ENCODE results near the gene VILL. TPM values are rescaled to one million over a fixed set of nuclear protein-coding genes. Genes with fewer than 3 reads are reported as not detected.

The VILL gene
- polyA plus RNA-seq, 1 donor from 2014 or later, result not detected

- TF ChIP-seq CTCF (IDR thresholded peaks at IDR 0.05; ENCODE audit: poor library complexity, severe bottlenecking), result no peak
These were observed 46.8 kb upstream of the VILL start (continued) for GRCh38 chr3:37943631-37944314.

GRCh38 chr3:37944391-37944842, 46.2 kb upstream of the VILL start:
- no peak overlapping the region for H3K4me2 ChIP-seq (ENCODE audit: low read length)
- no peaks in the 10 kb centered on the region for H3K9me2 ChIP-seq (ENCODE audit: insufficient read depth, low read length)
- H3K27ac ChIP-seq (ENCODE audit: low read length), result no peak overlapping the region
- H2AFZ ChIP-seq (ENCODE audit: low read depth, low read length), result no peak overlapping the region
- no peak overlapping the region for H3K9ac ChIP-seq (ENCODE audit: low read length)
- H3K9me3 ChIP-seq (ENCODE audit: low read length), result no peaks in the 10 kb centered on the region
- H4K20me1 ChIP-seq (ENCODE audit: insufficient read depth), result no peaks in the 10 kb centered on the region
- no peak for TF ChIP-seq SMC3 (conservative IDR thresholded peaks at IDR 0.05; ENCODE audit: poor library complexity)
- TF ChIP-seq TAF1 (IDR thresholded peaks at IDR 0.05; ENCODE audit: low read depth), result no peak
- TF ChIP-seq EZH2 (IDR thresholded peaks at IDR 0.05; ENCODE audit: borderline replicate concordance, insufficient read depth, low read length, poor library complexity, severe bottlenecking), result no peak
- no peak for TF ChIP-seq MXI1 (conservative IDR thresholded peaks at IDR 0.05; ENCODE audit: poor library complexity, severe bottlenecking)
- TF ChIP-seq RAD21 (conservative IDR thresholded peaks at IDR 0.05), result no peak
- no peaks in the 10 kb centered on the region for H3K36me3 ChIP-seq (ENCODE audit: insufficient read depth, low read length)
- no peaks in the 10 kb centered on the region for H3F3A ChIP-seq (ENCODE audit: insufficient read depth, low read length, poor library complexity, severe bottlenecking)
- no peaks in the 10 kb centered on the region for H3K27me3 ChIP-seq (ENCODE audit: insufficient read depth, low read depth, low read length)
- H3K79me2 ChIP-seq (replicated peaks; ENCODE audit: insufficient read depth, low read length), result no peaks in the 10 kb centered on the region
- H3K4me3 ChIP-seq (ENCODE audit: low read length), result no peak overlapping the region

- Histone ChIP-seq H3K4me2 (ENCODE audit: low read length) (no peak overlapping the region), H4K20me1 (ENCODE audit: insufficient read depth) (no peaks in the 10 kb centered on the region), H3K9me2 (ENCODE audit: insufficient read depth, low read length) (no peaks in the 10 kb centered on the region), H3K27me3 (ENCODE audit: insufficient read depth, low read depth, low read length) (no peaks in the 10 kb centered on the region), H3K79me2 (replicated peaks; ENCODE audit: insufficient read depth, low read length) (no peaks in the 10 kb centered on the region), H3K9ac (ENCODE audit: low read length) (no peak overlapping the region), H3K27ac (ENCODE audit: low read length) (no peak overlapping the region), H2AFZ (ENCODE audit: low read depth, low read length) (no peak overlapping the region), H3F3A (ENCODE audit: insufficient read depth, low read length, poor library complexity, severe bottlenecking) (no peaks in the 10 kb centered on the region), H3K36me3 (ENCODE audit: insufficient read depth, low read length) (no peaks in the 10 kb centered on the region), H3K9me3 (ENCODE audit: low read length) (no peaks in the 10 kb centered on the region), H3K4me3 (ENCODE audit: low read length) (no peak overlapping the region)
- TF ChIP-seq SMC3 (conservative IDR thresholded peaks at IDR 0.05; ENCODE audit: poor library complexity) (no peak), REST (IDR thresholded peaks at IDR 0.05; ENCODE audit: borderline replicate concordance) (no peak), EZH2 (IDR thresholded peaks at IDR 0.05; ENCODE audit: borderline replicate concordance, insufficient read depth, low read length, poor library complexity, severe bottlenecking) (no peak), TAF1 (IDR thresholded peaks at IDR 0.05; ENCODE audit: low read depth) (no peak), EP300 (conservative IDR thresholded peaks at IDR 0.05; ENCODE audit: poor library complexity, severe bottlenecking) (no peak), RAD21 (conservative IDR thresholded peaks at IDR 0.05) (no peak), MXI1 (conservative IDR thresholded peaks at IDR 0.05; ENCODE audit: poor library complexity, severe bottlenecking) (no peak), CTCF (IDR thresholded peaks at IDR 0.05; ENCODE audit: poor library complexity, severe bottlenecking) (no peak), POLR2AphosphoS5 (IDR thresholded peaks at IDR 0.05) (no peak)
These were observed 45.3 kb upstream of the VILL start for GRCh38 chr3:37945156-37945806.
